Right lobe of liver (tissue), 4 donors: ENCODE data around the gene BORCS5.
"Not testable (repeated sequence)": the region's sequence is repeated elsewhere in the genome, so short reads cannot be mapped to it uniquely, and the experiment has no call there.

Experiments
- CTCF ChIP-seq, 4 donors: fragments of 200-600 bp in 3 of 4; fragments of 450-650 bp in 1 of 4; IDR thresholded peaks; one replicate each; pipeline versions ENCODE4 v1.5.1 to v1.8.0; 2016 to 2022; ENCODE audit warnings: antibody characterized with exemption in 4 of 4, mild to moderate bottlenecking in 2 of 4
- POLR2A ChIP-seq: fragments of 450-650 bp; IDR thresholded peaks from one replicate; pipeline ENCODE4 v1.6.1; 2017; ENCODE audit warnings: antibody characterized with exemption, mild to moderate bottlenecking
- donor health status: DM: no; HTN: no; CAD: no.
- donor health status: DM: no; HTN: no; CAD: no.
- donor health status: DM: no; HTN: yes; CAD: no.

GRCh38 chr12:12310695-12311094 is 46.2 kb upstream of the BORCS5 start:
- TF ChIP-seq CTCF (IDR thresholded peaks at IDR 0.05); POLR2A: not testable (repeated sequence)
